ENCODE data around the gene KIAA0232. TPM values are rescaled to one million over a fixed set of nuclear protein-coding genes. Genes with fewer than 3 reads are reported as not detected.

Gene KIAA0232
- total and polyA plus RNA-seq, 10 donors, result 3.2 to 50.6 (median 34.5) TPM

Other genes starting within 250 kb of the KIAA0232 start
- 10 to 100 TPM; 25.8 to 40.3 (median 34.0) TPM for gene MAN2B2, start 207.5 kb upstream of the KIAA0232 start, total RNA-seq
- gene MAN2B2, start 207.5 kb upstream of the KIAA0232 start, polyA plus RNA-seq, result 10 to 100 TPM in 1 of 3 donors, 1 to 10 TPM in 2; 7.9 to 10.5 (median 9.0) TPM
- 100 to 1,000 TPM; 181 to 265 (median 227) TPM for gene MRFAP1, start 142.0 kb upstream of the KIAA0232 start, total RNA-seq
- 100 to 1,000 TPM; 133 to 299 (median 191) TPM for gene MRFAP1, start 142.0 kb upstream of the KIAA0232 start, polyA plus RNA-seq
- 100 to 1,000 TPM in 2 of 7 donors, 10 to 100 TPM in 5; 17.1 to 162 (median 34.9) TPM for gene S100P, start 88.8 kb upstream of the KIAA0232 start, total RNA-seq
- gene S100P, start 88.8 kb upstream of the KIAA0232 start, polyA plus RNA-seq, result 10 to 100 TPM in 1 of 3 donors, 1 to 10 TPM in 2; 3.5 to 15.3 (median 8.8) TPM
- gene MRFAP1L1, start 72.9 kb upstream of the KIAA0232 start, total RNA-seq, result 10 to 100 TPM; 45.6 to 96.9 (median 57.1) TPM
- gene MRFAP1L1, start 72.9 kb upstream of the KIAA0232 start, polyA plus RNA-seq, result 10 to 100 TPM; 50.6 to 74.2 (median 67.7) TPM
- gene BLOC1S4, start 66.6 kb upstream of the KIAA0232 start, total RNA-seq, result 10 to 100 TPM; 13.4 to 24.2 (median 16.7) TPM
- gene BLOC1S4, start 66.6 kb upstream of the KIAA0232 start, polyA plus RNA-seq, result 10 to 100 TPM; 19.6 to 22.8 (median 20.3) TPM
- gene TBC1D14, start 127.1 kb downstream of the KIAA0232 start, total RNA-seq, result 100 to 1,000 TPM in 1 of 7 donors, 10 to 100 TPM in 6; 45.7 to 114 (median 79.2) TPM
- 10 to 100 TPM; 13.7 to 24.0 (median 18.2) TPM for gene TBC1D14, start 127.1 kb downstream of the KIAA0232 start, polyA plus RNA-seq